ENCODE results near the gene RFNG.

The RFNG gene

GRCh38 chr17:82010575-82011525, 40.8 kb downstream of the RFNG start:
- DNase-seq (ENCODE audit: low spot score): no peak
- TF ChIP-seq CTCF (IDR thresholded peaks at IDR 0.05; ENCODE audit: borderline replicate concordance, control extremely low read depth, extremely low read depth, insufficient read depth, missing control alignments): no peak
- in situ Hi-C loops (cut with MboI; ENCODE audit: low sequenced_read_pairs, unreplicated experiment): no loop called here

GRCh38 chr17:82009413-82009812, 42.2 kb downstream of the RFNG start:
- in situ Hi-C loops (cut with MboI; ENCODE audit: low sequenced_read_pairs, unreplicated experiment): no loop called here
- TF ChIP-seq CTCF (IDR thresholded peaks at IDR 0.05; ENCODE audit: borderline replicate concordance, control extremely low read depth, extremely low read depth, insufficient read depth, missing control alignments): no peak
- DNase-seq (ENCODE audit: low spot score): no peak

GRCh38 chr17:82008941-82009405, 42.6 kb downstream of the RFNG start:
- in situ Hi-C loops (cut with MboI; ENCODE audit: low sequenced_read_pairs, unreplicated experiment): no loop called here
- TF ChIP-seq CTCF (IDR thresholded peaks at IDR 0.05; ENCODE audit: borderline replicate concordance, control extremely low read depth, extremely low read depth, insufficient read depth, missing control alignments): no peak
- DNase-seq (ENCODE audit: low spot score): no peak

- DNase-seq (ENCODE audit: low spot score): no peak
- TF ChIP-seq CTCF (IDR thresholded peaks at IDR 0.05; ENCODE audit: borderline replicate concordance, control extremely low read depth, extremely low read depth, insufficient read depth, missing control alignments): no peak
- in situ Hi-C loops (cut with MboI; ENCODE audit: low sequenced_read_pairs, unreplicated experiment): no loop called here
Measured at GRCh38 chr17:82008258-82008940, 43.2 kb downstream of the RFNG start.

- in situ Hi-C loops (cut with MboI; ENCODE audit: low sequenced_read_pairs, unreplicated experiment): no loop called here
- TF ChIP-seq CTCF (IDR thresholded peaks at IDR 0.05; ENCODE audit: borderline replicate concordance, control extremely low read depth, extremely low read depth, insufficient read depth, missing control alignments): no peak
- no peak for DNase-seq (ENCODE audit: low spot score)
Measured at GRCh38 chr17:82007495-82008257, 43.9 kb downstream of the RFNG start.

GRCh38 chr17:82007228-82007494, 44.5 kb downstream of the RFNG start:
- in situ Hi-C loops (cut with MboI; ENCODE audit: low sequenced_read_pairs, unreplicated experiment): no loop called here
- DNase-seq (ENCODE audit: low spot score): no peak
- TF ChIP-seq CTCF (IDR thresholded peaks at IDR 0.05; ENCODE audit: borderline replicate concordance, control extremely low read depth, extremely low read depth, insufficient read depth, missing control alignments): no peak
